Measurements from ENCODE around the gene B4GALT1. TPM values are rescaled to one million over a fixed set of nuclear protein-coding genes. Genes with fewer than 3 reads are reported as not detected.

B4GALT1 gene
- total RNA-seq, 1 donor from 2014 or later, result 7.5 TPM

GRCh38 chr9:33068991-33069390 is 98.1 kb downstream of the B4GALT1 start:
- Histone ChIP-seq H2AFZ (replicated peaks) (no peak overlapping the region), H3F3A (ENCODE audit: low read depth) (no peaks in the 10 kb centered on the region), H3K9ac (no peak overlapping the region), H3K27ac (no peak overlapping the region), H3K9me3 (ENCODE audit: low read depth) (no peaks in the 10 kb centered on the region), H3K36me3 (peaks cover 19% of the 10 kb centered on the region), H3K4me3 (no peak overlapping the region), H3K4me1 (no peaks in the 10 kb centered on the region), H3K4me2 (no peak overlapping the region), H3K27me3 (no peaks in the 10 kb centered on the region), H4K20me1 (ENCODE audit: low read depth) (peaks cover 14% of the 10 kb centered on the region), H3K79me2 (ENCODE audit: low read depth) (peaks cover 41% of the 10 kb centered on the region)
- DNase-seq (ENCODE audit: low spot score), result no peak
- Mint-ChIP-seq H3K27me3 (ENCODE audit: insufficient read depth, low read depth) (peaks cover 2% of the 10 kb centered on the region), H3K4me1 (no peaks in the 10 kb centered on the region), H3K9me3 (no peaks in the 10 kb centered on the region), H3K36me3 (peaks cover 13% of the 10 kb centered on the region), H3K4me3 (no peak overlapping the region), H3K27ac (no peak overlapping the region)
- no peak for TF ChIP-seq EZH2phosphoT487 (IDR thresholded peaks at IDR 0.05)
- no peak for TF ChIP-seq EZH2 (IDR thresholded peaks at IDR 0.05)
- TF ChIP-seq, protein P1, sequence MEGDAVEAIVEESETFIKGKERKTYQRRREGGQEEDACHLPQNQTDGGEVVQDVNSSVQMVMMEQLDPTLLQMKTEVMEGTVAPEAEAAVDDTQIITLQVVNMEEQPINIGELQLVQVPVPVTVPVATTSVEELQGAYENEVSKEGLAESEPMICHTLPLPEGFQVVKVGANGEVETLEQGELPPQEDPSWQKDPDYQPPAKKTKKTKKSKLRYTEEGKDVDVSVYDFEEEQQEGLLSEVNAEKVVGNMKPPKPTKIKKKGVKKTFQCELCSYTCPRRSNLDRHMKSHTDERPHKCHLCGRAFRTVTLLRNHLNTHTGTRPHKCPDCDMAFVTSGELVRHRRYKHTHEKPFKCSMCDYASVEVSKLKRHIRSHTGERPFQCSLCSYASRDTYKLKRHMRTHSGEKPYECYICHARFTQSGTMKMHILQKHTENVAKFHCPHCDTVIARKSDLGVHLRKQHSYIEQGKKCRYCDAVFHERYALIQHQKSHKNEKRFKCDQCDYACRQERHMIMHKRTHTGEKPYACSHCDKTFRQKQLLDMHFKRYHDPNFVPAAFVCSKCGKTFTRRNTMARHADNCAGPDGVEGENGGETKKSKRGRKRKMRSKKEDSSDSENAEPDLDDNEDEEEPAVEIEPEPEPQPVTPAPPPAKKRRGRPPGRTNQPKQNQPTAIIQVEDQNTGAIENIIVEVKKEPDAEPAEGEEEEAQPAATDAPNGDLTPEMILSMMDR (IDR thresholded peaks at IDR 0.05), result no peak

GRCh38 chr9:33065157-33066076 is 101.7 kb downstream of the B4GALT1 start:
- Histone ChIP-seq H3F3A (ENCODE audit: low read depth) (no peaks in the 10 kb centered on the region), H3K4me2 (no peak overlapping the region), H2AFZ (replicated peaks) (no peak overlapping the region), H4K20me1 (ENCODE audit: low read depth) (no peaks in the 10 kb centered on the region), H3K9me3 (ENCODE audit: low read depth) (no peaks in the 10 kb centered on the region), H3K79me2 (ENCODE audit: low read depth) (peaks cover 6% of the 10 kb centered on the region), H3K9ac (no peak overlapping the region), H3K27me3 (no peaks in the 10 kb centered on the region), H3K4me1 (no peaks in the 10 kb centered on the region), H3K36me3 (peaks cover 8% of the 10 kb centered on the region), H3K27ac (no peak overlapping the region), H3K4me3 (no peak overlapping the region)
- Mint-ChIP-seq H3K4me1 (no peaks in the 10 kb centered on the region), H3K27ac (no peak overlapping the region), H3K4me3 (no peak overlapping the region), H3K27me3 (ENCODE audit: insufficient read depth, low read depth) (peaks cover 2% of the 10 kb centered on the region), H3K36me3 (peaks cover 13% of the 10 kb centered on the region), H3K9me3 (no peaks in the 10 kb centered on the region)
- TF ChIP-seq, protein P1 (IDR thresholded peaks at IDR 0.05), result no peak
- no peak for TF ChIP-seq EZH2phosphoT487 (IDR thresholded peaks at IDR 0.05)
- TF ChIP-seq EZH2 (IDR thresholded peaks at IDR 0.05), result no peak
- no peak for DNase-seq (ENCODE audit: low spot score)

Small RNAs within 50 kb of the gene (small RNA-seq; reads per million reads assigned to genes)
- not detected for gene RNU4ATAC15P

Other genes with a start within 250 kb of the B4GALT1 start
- 48.3 and 72.6 TPM in 2 replicates for gene APTX, start 165.7 kb downstream of the B4GALT1 start, total RNA-seq (ENCODE audit: low replicate concordance)
- gene DNAJA1, start 142.1 kb downstream of the B4GALT1 start, total RNA-seq (ENCODE audit: low replicate concordance), result 146 and 180 TPM in 2 replicates
- 28.6 and 34.9 TPM in 2 replicates for gene SMU1, start 90.7 kb downstream of the B4GALT1 start, total RNA-seq (ENCODE audit: low replicate concordance)
- gene SPINK4, start 72.8 kb upstream of the B4GALT1 start, total RNA-seq (ENCODE audit: low replicate concordance), result not detected in 2 replicates
- 44.3 and 49.2 TPM in 2 replicates for gene BAG1, start 97.4 kb upstream of the B4GALT1 start, total RNA-seq (ENCODE audit: low replicate concordance)
- gene CHMP5, start 97.7 kb upstream of the B4GALT1 start, total RNA-seq (ENCODE audit: low replicate concordance), result 74.9 and 135 TPM in 2 replicates
- gene NFX1, start 123.2 kb upstream of the B4GALT1 start, total RNA-seq (ENCODE audit: low replicate concordance), result 13.0 and 14.6 TPM in 2 replicates
- gene AQP7, start 235.2 kb upstream of the B4GALT1 start, total RNA-seq (ENCODE audit: low replicate concordance), result 0.25 TPM in 1 of 2 replicates, not detected in the other

Data from neural progenitor cell (in vitro differentiated cells).